CD14-positive monocyte (primary cell): ENCODE results near the gene CPSF6. TPM values are rescaled to one million over a fixed set of nuclear protein-coding genes. Genes with fewer than 3 reads are reported as not detected.

Experiments
- DNase-seq, 3 donors: peaks; one replicate each; pipeline ENCODE4 v3.0.0-alpha.2; 2011 to 2022
- H2AFZ ChIP-seq: 2 replicates; pipeline ENCODE4 v1.6.0; 2012; ENCODE audit warnings: mild to moderate bottlenecking, low read depth, low read length, inconsistent platforms; ENCODE audit not compliant: insufficient read depth, poor library complexity, severe bottlenecking
- H3K27ac ChIP-seq, 2 donors: 1 replicate in 1 of 2; 2 replicates in 1 of 2; pipeline ENCODE4 v1.5.1; 2012 to 2013; ENCODE audit warnings: low read length in 2 of 2, control low read depth in 1 of 2, inconsistent platforms in 1 of 2, low read depth in 1 of 2, mild to moderate bottlenecking in 1 of 2
- H3K27me3 ChIP-seq, 2 donors: one replicate each; pipeline versions ENCODE4 v1.6.0 to v1.6.1; 2011 to 2013; ENCODE audit warnings: low read length in 2 of 2; ENCODE audit not compliant: control insufficient read depth in 2 of 2, insufficient read depth in 2 of 2
- H3K36me3 ChIP-seq, 2 donors: replicated peaks in 1 of 2; 1 replicate in 1 of 2; 2 replicates in 1 of 2; pipeline versions ENCODE4 v1.5.1 to v1.6.1; 2012 to 2013; ENCODE audit warnings: low read length in 2 of 2, control low read depth in 1 of 2, inconsistent platforms in 1 of 2, mild to moderate bottlenecking in 1 of 2; ENCODE audit not compliant: insufficient read depth in 2 of 2, control insufficient read depth in 1 of 2
- H3K4me1 ChIP-seq, 2 donors: 1 replicate in 1 of 2; 2 replicates in 1 of 2; pipeline versions ENCODE4 v1.5.1 to v1.6.1; 2012 to 2013; ENCODE audit warnings: low read length in 2 of 2, control low read depth in 1 of 2, inconsistent platforms in 1 of 2, mild to moderate bottlenecking in 1 of 2, moderate library complexity in 1 of 2; ENCODE audit not compliant: insufficient read depth in 2 of 2, control insufficient read depth in 1 of 2
- H3K4me2 ChIP-seq: replicated peaks from 2 replicates; pipeline ENCODE3; 2012; ENCODE audit warnings: low read length, moderate library complexity, mild to moderate bottlenecking; ENCODE audit not compliant: poor library complexity, severe bottlenecking; ENCODE audit errors: extremely low read depth
- H3K4me3 ChIP-seq, 3 experiments: fragments of 200-600 bp in 1 of 3; sonication (generic) in 1 of 3; replicated peaks in 1 of 3; 1 replicate in 2 of 3; 2 replicates in 1 of 3; pipeline ENCODE4 v1.5.1; 2011 to 2013; ENCODE audit warnings: low read length in 3 of 3, mild to moderate bottlenecking in 3 of 3, control low read depth in 2 of 3, low read depth in 2 of 3, inconsistent platforms in 1 of 3, moderate library complexity in 1 of 3
- H3K79me2 ChIP-seq: 2 replicates; pipeline ENCODE4 v1.6.0; 2012; ENCODE audit warnings: mild to moderate bottlenecking, control low read depth, inconsistent platforms, low read length, moderate library complexity; ENCODE audit not compliant: insufficient read depth
- H3K9ac ChIP-seq: 2 replicates; pipeline ENCODE4 v1.6.0; 2017; ENCODE audit warnings: low read length, mild to moderate bottlenecking; ENCODE audit not compliant: insufficient read depth, poor library complexity, severe bottlenecking
- H3K9me3 ChIP-seq, 2 donors: replicated peaks in 1 of 2; 1 replicate in 1 of 2; 2 replicates in 1 of 2; pipeline versions ENCODE4 v1.5.1 to v1.6.1; 2012 to 2013; ENCODE audit warnings: low read length in 2 of 2, control low read depth in 1 of 2; ENCODE audit not compliant: control insufficient read depth in 1 of 2, insufficient read depth in 1 of 2
- H4K20me1 ChIP-seq: 2 replicates; pipeline ENCODE4 v1.6.0; 2012; ENCODE audit warnings: mild to moderate bottlenecking, low read length, control low read depth, moderate library complexity; ENCODE audit not compliant: insufficient read depth
- H3K27ac Mint-ChIP-seq, 7 donors: one replicate each; pipeline ENCODE4 v1.8.0; 2020; ENCODE audit warnings: mild to moderate bottlenecking in 7 of 7, mixed read lengths in 7 of 7, moderate library complexity in 6 of 7, inconsistent platforms in 2 of 7
- H3K27me3 Mint-ChIP-seq, 3 donors: one replicate each; pipeline ENCODE4 v1.8.0; 2021 to 2022; ENCODE audit warnings: low read depth in 3 of 3, mild to moderate bottlenecking in 3 of 3, mixed read lengths in 3 of 3, moderate library complexity in 3 of 3, inconsistent platforms in 1 of 3
- H3K36me3 Mint-ChIP-seq, 2 donors: one replicate each; pipeline ENCODE4 v1.8.0; 2020; ENCODE audit warnings: mixed read lengths in 2 of 2, inconsistent platforms in 1 of 2, mild to moderate bottlenecking in 1 of 2
- H3K4me1 Mint-ChIP-seq: one replicate; pipeline ENCODE4 v1.8.0; 2020; ENCODE audit warnings: mild to moderate bottlenecking, mixed read lengths
- H3K4me3 Mint-ChIP-seq, 2 donors: one replicate each; pipeline ENCODE4 v1.8.0; 2020; ENCODE audit warnings: mild to moderate bottlenecking in 2 of 2, mixed read lengths in 2 of 2, moderate library complexity in 1 of 2
- H3K9me3 Mint-ChIP-seq, 7 donors: one replicate each; pipeline ENCODE4 v1.8.0; 2020 to 2022; ENCODE audit warnings: mixed read lengths in 7 of 7, mild to moderate bottlenecking in 6 of 7, moderate library complexity in 6 of 7, inconsistent platforms in 2 of 7
- WGBS: methylation state at CpG from one replicate; pipeline ENCODE4 v1.1.5; 2013; ENCODE audit warnings: missing lambda C conversion rate; ENCODE audit not compliant: insufficient coverage; 5-methylcytosine and 5-hydroxymethylcytosine counted together
- intact Hi-C, 2 donors: fragments of 100-400 bp; cut with micrococcal nuclease; formaldehyde crosslinking; loops; one replicate each; pipeline versions ENCODE4 v1.15.0 to v1.15.1; 2023
- polyA plus RNA-seq, 3 donors: library from polyadenylated mRNA; depleted of rRNA in 1 of 3; unstranded in 2 of 3; stranded (reverse) in 1 of 3; fragments of 300-500 nt in 2 of 3; fragments of >200 nt in 1 of 3; fragmentation: Illumina TruSeq in 2 of 3; gene quantifications; 1 replicate in 2 of 3; 2 replicates in 1 of 3; pipeline ENCODE4 v1.2.3, GENCODE V29; 2012 to 2021
- TF ChIP-seq, protein P1 (sequence below): fragments of 200-600 bp; IDR thresholded peaks from one replicate; pipeline ENCODE4 v1.8.0; 2022; ENCODE audit warnings: antibody characterized with exemption, mild to moderate bottlenecking

Gene CPSF6
- polyA plus RNA-seq, 3 donors = 18.3 to 38.0 (median 35.4) TPM

- H3K36me3 ChIP-seq = no peaks in the 10 kb centered on the region
- H3K27me3 ChIP-seq = no peaks in the 10 kb centered on the region
- Mint-ChIP-seq H3K4me3 (no peak overlapping the region), H3K36me3 (no peaks in the 10 kb centered on the region), H3K27me3 (peaks cover 0 to 5% (median 4%) of the 10 kb centered on the region in 3 donors), H3K9me3 (peaks cover 43 to 65% (median 56%) of the 10 kb centered on the region in 7 donors), H3K4me1 (no peaks in the 10 kb centered on the region), H3K27ac (no peak overlapping the region)
- DNase-seq = no peak
- TF ChIP-seq, protein P1, sequence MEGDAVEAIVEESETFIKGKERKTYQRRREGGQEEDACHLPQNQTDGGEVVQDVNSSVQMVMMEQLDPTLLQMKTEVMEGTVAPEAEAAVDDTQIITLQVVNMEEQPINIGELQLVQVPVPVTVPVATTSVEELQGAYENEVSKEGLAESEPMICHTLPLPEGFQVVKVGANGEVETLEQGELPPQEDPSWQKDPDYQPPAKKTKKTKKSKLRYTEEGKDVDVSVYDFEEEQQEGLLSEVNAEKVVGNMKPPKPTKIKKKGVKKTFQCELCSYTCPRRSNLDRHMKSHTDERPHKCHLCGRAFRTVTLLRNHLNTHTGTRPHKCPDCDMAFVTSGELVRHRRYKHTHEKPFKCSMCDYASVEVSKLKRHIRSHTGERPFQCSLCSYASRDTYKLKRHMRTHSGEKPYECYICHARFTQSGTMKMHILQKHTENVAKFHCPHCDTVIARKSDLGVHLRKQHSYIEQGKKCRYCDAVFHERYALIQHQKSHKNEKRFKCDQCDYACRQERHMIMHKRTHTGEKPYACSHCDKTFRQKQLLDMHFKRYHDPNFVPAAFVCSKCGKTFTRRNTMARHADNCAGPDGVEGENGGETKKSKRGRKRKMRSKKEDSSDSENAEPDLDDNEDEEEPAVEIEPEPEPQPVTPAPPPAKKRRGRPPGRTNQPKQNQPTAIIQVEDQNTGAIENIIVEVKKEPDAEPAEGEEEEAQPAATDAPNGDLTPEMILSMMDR = no peak
- no peak overlapping the region for H3K27ac ChIP-seq
- WGBS = 100% methylated on average over 2 of the region's 4 CpGs
- intact Hi-C loops = no loop called here
- no peaks in the 10 kb centered on the region for H3K79me2 ChIP-seq
- no peak overlapping the region for H2AFZ ChIP-seq
- H4K20me1 ChIP-seq = no peaks in the 10 kb centered on the region
- H3K4me2 ChIP-seq = no peak overlapping the region
- H3K4me3 ChIP-seq = no peak overlapping the region
- H3K9ac ChIP-seq = no peak overlapping the region
- H3K9me3 ChIP-seq = peaks cover 39 to 50% of the 10 kb centered on the region in 2 donors
- H3K4me1 ChIP-seq = no peaks in the 10 kb centered on the region
These were observed 35.2 kb upstream of the CPSF6 start for GRCh38 chr12:69204191-69204590.

DNA sequence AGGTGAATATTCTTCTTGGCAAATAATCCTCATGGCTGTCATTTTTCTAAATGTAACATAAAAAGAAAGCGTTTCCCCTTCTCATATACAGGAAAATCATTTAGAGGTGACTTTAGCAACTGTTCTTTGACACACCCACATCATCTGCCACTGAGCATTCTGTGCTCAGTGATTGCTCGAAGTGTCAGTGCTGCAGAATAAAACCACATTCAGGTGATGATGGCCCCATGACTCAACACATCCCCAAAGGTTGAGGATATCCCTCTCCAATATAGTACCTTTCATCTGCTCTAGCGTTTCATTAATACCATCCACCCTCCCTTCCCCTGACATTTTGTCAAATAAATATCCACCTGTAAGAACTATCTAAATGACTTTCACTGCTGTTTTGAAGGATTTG lies 28.7 kb upstream of the CPSF6 start:
- H3K27ac ChIP-seq = no peak overlapping the region
- no peak for DNase-seq
- no peak overlapping the region for H3K4me2 ChIP-seq
- H2AFZ ChIP-seq = no peak overlapping the region
- Mint-ChIP-seq H3K4me3 (no peak overlapping the region), H3K9me3 (peaks cover 13 to 24% (median 21%) of the 10 kb centered on the region in 7 donors), H3K27me3 (peaks cover 0 to 5% (median 2%) of the 10 kb centered on the region in 3 donors), H3K36me3 (no peaks in the 10 kb centered on the region), H3K27ac (no peak overlapping the region), H3K4me1 (no peaks in the 10 kb centered on the region)
- no peaks in the 10 kb centered on the region for H3K79me2 ChIP-seq
- no peak overlapping the region for H3K9ac ChIP-seq
- peaks cover 14 to 15% of the 10 kb centered on the region in 2 donors for H3K9me3 ChIP-seq
- no peaks in the 10 kb centered on the region for H3K4me1 ChIP-seq
- H3K36me3 ChIP-seq = no peaks in the 10 kb centered on the region
- intact Hi-C loops = no loop called here
- no peaks in the 10 kb centered on the region for H3K27me3 ChIP-seq
- WGBS = 100% methylated on average over 1 of the region's 3 CpGs
- TF ChIP-seq, protein P1 = no peak
- H4K20me1 ChIP-seq = no peaks in the 10 kb centered on the region
- H3K4me3 ChIP-seq = no peak overlapping the region
